Panc1 (cell line): ENCODE measurements around the gene E2F6. TPM values are rescaled to one million over a fixed set of nuclear protein-coding genes. Genes with fewer than 3 reads are reported as not detected.

ENCODE experiments used
- ATAC-seq: fragments of 200-7000 bp; cut with Tn5 transposase; 2 replicates; pipeline ENCODE4 v1.9.1; 2020; ENCODE audit warnings: mild to moderate bottlenecking, moderate library complexity
- BruUV-seq: library from RNA; stranded (reverse); fragments of 400-500 nt; replicated peaks from 2 replicates; lab custom pipeline; 2021; lab: Mats Ljungman, UMichigan
- CTCF ChIA-PET: fragments of 300-600 bp; sonication (Branson Sonifier 250); formaldehyde crosslinking; loops from one replicate; lab custom pipeline; 2022; ENCODE audit warnings: antibody characterized with exemption; lab: Charles Lee
- POLR2A ChIA-PET: fragments of 300-600 bp; sonication (Branson Sonifier 250); formaldehyde crosslinking; loops from one replicate; lab custom pipeline; 2022; ENCODE audit warnings: antibody characterized with exemption; lab: Charles Lee
- DNase-seq: peaks from one replicate; pipeline ENCODE4 v3.0.0-alpha.2; 2010; ENCODE audit warnings: low read depth, low spot score
- H3K27ac ChIP-seq: 2 replicates; pipeline ENCODE4 v1.5.1; 2011; ENCODE audit warnings: mild to moderate bottlenecking, low read length, inconsistent platforms
- H3K27me3 ChIP-seq: fragments of 200-500 bp; sonication (Bioruptor generic); 2 replicates; pipeline ENCODE4 v1.6.0; 2014; ENCODE audit warnings: low read length, inconsistent platforms; ENCODE audit not compliant: control insufficient read depth, insufficient read depth
- H3K36me3 ChIP-seq: fragments of 200-500 bp; sonication (Bioruptor generic); 2 replicates; pipeline ENCODE4 v1.5.1; 2014; ENCODE audit warnings: inconsistent platforms, mild to moderate bottlenecking, low read length, moderate library complexity; ENCODE audit not compliant: control insufficient read depth, insufficient read depth
- H3K4me1 ChIP-seq: 2 replicates; pipeline ENCODE4 v1.5.1; 2011; ENCODE audit warnings: inconsistent platforms, mild to moderate bottlenecking, low read length, moderate library complexity; ENCODE audit not compliant: control insufficient read depth, insufficient read depth
- H3K4me3 ChIP-seq, 2 experiments: 2 replicates each; pipeline ENCODE4 v1.5.1; 2011 to 2012; ENCODE audit warnings: low read depth in 2 of 2, low read length in 2 of 2, mild to moderate bottlenecking in 2 of 2, inconsistent platforms in 1 of 2, moderate library complexity in 1 of 2
- H3K9me3 ChIP-seq: fragments of 200-500 bp; sonication (Bioruptor generic); 2 replicates; pipeline ENCODE4 v1.5.1; 2014; ENCODE audit warnings: low read depth, mild to moderate bottlenecking, inconsistent platforms, low read length, moderate library complexity; ENCODE audit not compliant: control insufficient read depth, insufficient read depth
- POLR2AphosphoS5 ChIP-seq: IDR thresholded peaks from 2 replicates; pipeline ENCODE4 v1.6.1; 2012; ENCODE audit warnings: mild to moderate bottlenecking, low read depth, low read length, moderate library complexity
- SIN3A ChIP-seq: IDR thresholded peaks from 2 replicates; pipeline ENCODE4 v1.6.1; 2012; ENCODE audit warnings: low read depth, mild to moderate bottlenecking, low read length, moderate library complexity, borderline replicate concordance; ENCODE audit not compliant: insufficient read depth
- TCF7L2 ChIP-seq: IDR thresholded peaks from 2 replicates; pipeline ENCODE4 v1.6.1; 2011; ENCODE audit warnings: mild to moderate bottlenecking, low read depth, low read length, inconsistent platforms
- in situ Hi-C: cut with HindIII; loops from 2 replicates; pipeline ENCODE4 v1.10.0; 2016; ENCODE audit warnings: low sequenced_read_pairs, low pct_unique_long_range_greater_than_20kb
- intact Hi-C: fragments of 100-400 bp; cut with micrococcal nuclease; formaldehyde crosslinking; loops from one replicate; pipeline ENCODE4 v1.10.0; 2022; ENCODE audit not compliant: unreplicated experiment
- total RNA-seq: library from RNA; stranded (reverse); gene quantifications from one replicate; pipeline ENCODE4 v1.2.1, GENCODE V29; 2021; ENCODE audit not compliant: unreplicated experiment
- TF ChIP-seq, protein P1 (sequence below), 2 experiments: IDR thresholded peaks; 2 replicates each; pipeline ENCODE4 v1.6.1; 2011 to 2012; ENCODE audit warnings: low read depth in 2 of 2, control low read depth in 1 of 2, low read length in 1 of 2, mild to moderate bottlenecking in 1 of 2, moderate library complexity in 1 of 2; ENCODE audit not compliant: insufficient read depth in 1 of 2
- TF ChIP-seq, protein P2 (sequence below): fragments of 450-650 bp; IDR thresholded peaks from 2 replicates; pipeline ENCODE4 v1.5.1; 2017; ENCODE audit warnings: mild to moderate bottlenecking

Gene E2F6
- total RNA-seq, 1 experiment from 2014 or later, result 23.9 TPM

DNA sequence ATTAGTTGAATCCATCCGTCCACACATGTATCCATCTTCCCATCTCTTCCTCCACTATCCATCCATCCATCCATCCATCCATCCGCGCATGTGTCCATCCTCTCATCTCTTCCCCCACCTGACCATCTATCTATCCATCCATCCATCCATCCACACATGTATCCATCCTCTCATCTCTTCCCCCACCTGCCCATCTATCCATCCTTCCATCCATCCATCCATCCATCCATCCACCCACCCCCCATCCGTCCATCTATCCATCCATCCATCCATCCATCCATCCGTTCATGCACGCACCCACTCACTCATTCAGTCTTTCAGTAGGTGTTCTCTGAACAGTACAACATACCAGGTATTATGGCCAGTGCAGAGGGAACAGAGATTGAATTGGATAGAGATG lies 48.9 kb upstream of the E2F6 start:
- H3K27me3 ChIP-seq, result 0 out of 2 replicates have a peak, but pooled peaks cover 2% of the 10 kb centered on the region
- H3K4me1 ChIP-seq, result no peaks in the 10 kb centered on the region
- DNase-seq (no peak), ATAC-seq (no peak)
- BruUV-seq, result no TSS peak
- TF ChIP-seq TCF7L2 (no peak), SIN3A (no peak), POLR2AphosphoS5 (no peak)
- TF ChIP-seq, protein P1, sequence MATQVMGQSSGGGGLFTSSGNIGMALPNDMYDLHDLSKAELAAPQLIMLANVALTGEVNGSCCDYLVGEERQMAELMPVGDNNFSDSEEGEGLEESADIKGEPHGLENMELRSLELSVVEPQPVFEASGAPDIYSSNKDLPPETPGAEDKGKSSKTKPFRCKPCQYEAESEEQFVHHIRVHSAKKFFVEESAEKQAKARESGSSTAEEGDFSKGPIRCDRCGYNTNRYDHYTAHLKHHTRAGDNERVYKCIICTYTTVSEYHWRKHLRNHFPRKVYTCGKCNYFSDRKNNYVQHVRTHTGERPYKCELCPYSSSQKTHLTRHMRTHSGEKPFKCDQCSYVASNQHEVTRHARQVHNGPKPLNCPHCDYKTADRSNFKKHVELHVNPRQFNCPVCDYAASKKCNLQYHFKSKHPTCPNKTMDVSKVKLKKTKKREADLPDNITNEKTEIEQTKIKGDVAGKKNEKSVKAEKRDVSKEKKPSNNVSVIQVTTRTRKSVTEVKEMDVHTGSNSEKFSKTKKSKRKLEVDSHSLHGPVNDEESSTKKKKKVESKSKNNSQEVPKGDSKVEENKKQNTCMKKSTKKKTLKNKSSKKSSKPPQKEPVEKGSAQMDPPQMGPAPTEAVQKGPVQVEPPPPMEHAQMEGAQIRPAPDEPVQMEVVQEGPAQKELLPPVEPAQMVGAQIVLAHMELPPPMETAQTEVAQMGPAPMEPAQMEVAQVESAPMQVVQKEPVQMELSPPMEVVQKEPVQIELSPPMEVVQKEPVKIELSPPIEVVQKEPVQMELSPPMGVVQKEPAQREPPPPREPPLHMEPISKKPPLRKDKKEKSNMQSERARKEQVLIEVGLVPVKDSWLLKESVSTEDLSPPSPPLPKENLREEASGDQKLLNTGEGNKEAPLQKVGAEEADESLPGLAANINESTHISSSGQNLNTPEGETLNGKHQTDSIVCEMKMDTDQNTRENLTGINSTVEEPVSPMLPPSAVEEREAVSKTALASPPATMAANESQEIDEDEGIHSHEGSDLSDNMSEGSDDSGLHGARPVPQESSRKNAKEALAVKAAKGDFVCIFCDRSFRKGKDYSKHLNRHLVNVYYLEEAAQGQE (IDR thresholded peaks at IDR 0.05; ENCODE audit: insufficient read depth in 1 of 2, low read depth in 2 of 2, low read length in 1 of 2), result no peak
- TF ChIP-seq, protein P2, sequence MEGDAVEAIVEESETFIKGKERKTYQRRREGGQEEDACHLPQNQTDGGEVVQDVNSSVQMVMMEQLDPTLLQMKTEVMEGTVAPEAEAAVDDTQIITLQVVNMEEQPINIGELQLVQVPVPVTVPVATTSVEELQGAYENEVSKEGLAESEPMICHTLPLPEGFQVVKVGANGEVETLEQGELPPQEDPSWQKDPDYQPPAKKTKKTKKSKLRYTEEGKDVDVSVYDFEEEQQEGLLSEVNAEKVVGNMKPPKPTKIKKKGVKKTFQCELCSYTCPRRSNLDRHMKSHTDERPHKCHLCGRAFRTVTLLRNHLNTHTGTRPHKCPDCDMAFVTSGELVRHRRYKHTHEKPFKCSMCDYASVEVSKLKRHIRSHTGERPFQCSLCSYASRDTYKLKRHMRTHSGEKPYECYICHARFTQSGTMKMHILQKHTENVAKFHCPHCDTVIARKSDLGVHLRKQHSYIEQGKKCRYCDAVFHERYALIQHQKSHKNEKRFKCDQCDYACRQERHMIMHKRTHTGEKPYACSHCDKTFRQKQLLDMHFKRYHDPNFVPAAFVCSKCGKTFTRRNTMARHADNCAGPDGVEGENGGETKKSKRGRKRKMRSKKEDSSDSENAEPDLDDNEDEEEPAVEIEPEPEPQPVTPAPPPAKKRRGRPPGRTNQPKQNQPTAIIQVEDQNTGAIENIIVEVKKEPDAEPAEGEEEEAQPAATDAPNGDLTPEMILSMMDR, result no peak
- no peaks in the 10 kb centered on the region for H3K36me3 ChIP-seq
- ChIA-PET CTCF (no interaction called here), POLR2A (no interaction called here)
- no peaks in the 10 kb centered on the region for H3K9me3 ChIP-seq
- intact Hi-C loops (no loop called here), in situ Hi-C loops (no loop called here)
- H3K27ac ChIP-seq, result no peak overlapping the region
- no peak overlapping the region for H3K4me3 ChIP-seq

DNA sequence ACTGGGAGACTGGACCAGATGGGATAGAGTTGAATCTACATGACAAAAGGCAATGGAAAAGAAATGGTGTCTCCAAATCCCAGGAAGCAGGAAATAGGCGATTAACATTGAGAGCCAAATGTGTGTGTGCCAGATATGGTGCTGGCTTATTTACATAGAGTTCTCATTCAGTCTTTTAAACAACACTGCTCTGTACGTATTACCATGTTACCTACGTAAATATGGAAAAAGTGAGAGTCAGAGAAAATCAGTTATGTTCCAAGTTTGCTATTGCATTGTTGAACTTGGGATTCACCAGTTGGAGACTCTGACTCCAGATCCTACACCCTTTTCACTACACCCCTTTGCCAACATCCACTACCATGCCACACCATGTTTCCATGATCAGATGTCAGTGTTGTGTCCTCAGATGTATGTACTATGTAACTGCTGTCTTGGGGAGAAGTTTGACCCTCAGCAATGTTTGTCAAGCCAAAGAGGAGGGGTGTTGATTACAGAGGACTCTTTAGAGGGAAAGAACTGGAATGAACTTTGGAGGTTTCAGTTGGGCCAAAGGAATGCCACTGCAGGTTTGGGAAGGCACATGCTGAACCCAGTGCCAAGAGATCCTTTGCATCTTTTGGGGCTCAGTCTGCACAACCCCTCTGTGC lies 48.2 kb upstream of the E2F6 start:
- Histone ChIP-seq H3K4me1 (no peaks in the 10 kb centered on the region), H3K36me3 (no peaks in the 10 kb centered on the region), H3K9me3 (no peaks in the 10 kb centered on the region), H3K4me3 (no peak overlapping the region), H3K27me3 (0 out of 2 replicates have a peak, but pooled peaks cover 2% of the 10 kb centered on the region), H3K27ac (no peak overlapping the region)
- TF ChIP-seq SIN3A (no peak), POLR2AphosphoS5 (no peak), TCF7L2 (no peak)
- TF ChIP-seq, protein P1 (IDR thresholded peaks at IDR 0.05; ENCODE audit: insufficient read depth in 1 of 2, low read depth in 2 of 2, low read length in 1 of 2), result no peak
- TF ChIP-seq, protein P2, result no peak
- POLR2A ChIA-PET, result no interaction called here
- no peak for ATAC-seq
- BruUV-seq, result no TSS peak
- in situ Hi-C loops (no loop called here), intact Hi-C loops (no loop called here)
- CTCF ChIA-PET, result no interaction called here
- DNase-seq, result no peak
